Upper lobe of right lung (tissue), 1 donor: Measurements from ENCODE around the gene ABLIM3. TPM values are rescaled to one million over a fixed set of nuclear protein-coding genes. Genes with fewer than 3 reads are reported as not detected.
A peak's percentile ranks its signal among the peaks of the same experiment; 100 is the strongest.

Experiments used
- ATAC-seq: fragments of 200-7000 bp; cut with Tn5 transposase; one replicate; pipeline ENCODE4 v1.9.1; 2020; ENCODE audit warnings: mild to moderate bottlenecking, moderate library complexity
- DNase-seq: peaks from one replicate; pipeline ENCODE4 v3.0.0-alpha.2; 2020
- H3K27ac ChIP-seq: fragments of 200-600 bp; one replicate; pipeline ENCODE4 v1.8.0; 2022
- H3K27me3 ChIP-seq: fragments of 200-600 bp; one replicate; pipeline ENCODE4 v1.8.0; 2022; ENCODE audit warnings: mild to moderate bottlenecking
- H3K36me3 ChIP-seq: fragments of 200-600 bp; one replicate; pipeline ENCODE4 v1.8.0; 2022
- H3K4me1 ChIP-seq: fragments of 200-600 bp; one replicate; pipeline ENCODE4 v1.8.0; 2022
- H3K4me3 ChIP-seq: fragments of 200-600 bp; one replicate; pipeline ENCODE4 v1.8.0; 2022; ENCODE audit warnings: mild to moderate bottlenecking
- H3K9me3 ChIP-seq: fragments of 200-600 bp; one replicate; pipeline ENCODE4 v1.8.0; 2022
- CTCF ChIP-seq: fragments of 200-600 bp; IDR thresholded peaks from one replicate; pipeline ENCODE4 v1.8.0; 2022; ENCODE audit warnings: antibody characterized with exemption
- intact Hi-C: fragments of 100-400 bp; cut with DNase I; formaldehyde crosslinking; loops from one replicate; pipeline ENCODE4 v1.11.0; 2022
- total RNA-seq: library from RNA; stranded (reverse); fragmentation: NEBNext Ultra II Directional; extraction: Animal tissue kit (Norgen Biotek cat#: 25700); gene quantifications from one replicate; pipeline ENCODE4 v1.2.1, GENCODE V29; 2021
- donor health status: DM: no; HTN: yes; CAD: no; lungs with severe emphysema.

Gene ABLIM3
- total RNA-seq, 1 donor from 2014 or later, result 31.9 TPM

- intact Hi-C loops, result no loop called here
- Histone ChIP-seq H3K4me3 (no peak overlapping the region), H3K27me3 (no peaks in the 10 kb centered on the region), H3K36me3 (no peaks in the 10 kb centered on the region), H3K9me3 (no peaks in the 10 kb centered on the region), H3K4me1 (peaks cover 19% of the 10 kb centered on the region), H3K27ac (no peak overlapping the region)
- DNase-seq (no peak), ATAC-seq (peak; percentile 33)
- no peak for TF ChIP-seq CTCF
These were observed 138.4 kb downstream of the ABLIM3 start for GRCh38 chr5:149279661-149280060.

- H3K27ac ChIP-seq, result no peak overlapping the region
These were observed 138.8 kb downstream of the ABLIM3 start for GRCh38 chr5:149280124-149280523.

DNA sequence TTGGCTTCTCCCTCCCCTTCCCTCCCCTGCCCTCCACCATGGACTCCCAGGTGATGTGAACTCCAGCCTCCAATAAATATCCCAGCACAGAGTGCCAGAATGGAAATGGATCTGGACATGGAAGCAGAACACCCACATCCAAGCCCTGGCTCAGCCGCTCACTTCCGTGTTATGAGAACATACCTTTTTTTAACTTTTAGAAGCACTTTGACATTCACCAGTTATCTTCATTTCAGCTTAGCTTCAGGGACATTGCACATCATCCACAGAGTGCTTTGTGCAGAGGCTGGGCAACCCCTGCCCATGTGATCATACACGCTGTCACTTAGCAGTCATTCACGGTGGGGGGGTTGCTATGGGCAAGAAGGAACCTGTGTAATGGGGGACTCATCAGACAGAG is 139.5 kb downstream of the ABLIM3 start:
- ATAC-seq (no peak), DNase-seq (no peak)
- H3K27me3 ChIP-seq, result no peaks in the 10 kb centered on the region
- H3K4me1 ChIP-seq, result peaks cover 23% of the 10 kb centered on the region
- H3K9me3 ChIP-seq, result no peaks in the 10 kb centered on the region
- no peaks in the 10 kb centered on the region for H3K36me3 ChIP-seq
- no peak overlapping the region for H3K4me3 ChIP-seq
- no peak overlapping the region for H3K27ac ChIP-seq
- no peak for TF ChIP-seq CTCF
- intact Hi-C loops, result no loop called here

More at GRCh38 chr5:149280124-149280523, 138.8 kb downstream of the ABLIM3 start:
- H3K4me1 ChIP-seq, result peaks cover 23% of the 10 kb centered on the region
- H3K4me3 ChIP-seq, result no peak overlapping the region
- no peak for TF ChIP-seq CTCF
- ATAC-seq, result no peak
- DNase-seq, result no peak
- no peaks in the 10 kb centered on the region for H3K9me3 ChIP-seq
- no peaks in the 10 kb centered on the region for H3K36me3 ChIP-seq
- H3K27me3 ChIP-seq, result no peaks in the 10 kb centered on the region
- intact Hi-C loops, result no loop called here

DNA sequence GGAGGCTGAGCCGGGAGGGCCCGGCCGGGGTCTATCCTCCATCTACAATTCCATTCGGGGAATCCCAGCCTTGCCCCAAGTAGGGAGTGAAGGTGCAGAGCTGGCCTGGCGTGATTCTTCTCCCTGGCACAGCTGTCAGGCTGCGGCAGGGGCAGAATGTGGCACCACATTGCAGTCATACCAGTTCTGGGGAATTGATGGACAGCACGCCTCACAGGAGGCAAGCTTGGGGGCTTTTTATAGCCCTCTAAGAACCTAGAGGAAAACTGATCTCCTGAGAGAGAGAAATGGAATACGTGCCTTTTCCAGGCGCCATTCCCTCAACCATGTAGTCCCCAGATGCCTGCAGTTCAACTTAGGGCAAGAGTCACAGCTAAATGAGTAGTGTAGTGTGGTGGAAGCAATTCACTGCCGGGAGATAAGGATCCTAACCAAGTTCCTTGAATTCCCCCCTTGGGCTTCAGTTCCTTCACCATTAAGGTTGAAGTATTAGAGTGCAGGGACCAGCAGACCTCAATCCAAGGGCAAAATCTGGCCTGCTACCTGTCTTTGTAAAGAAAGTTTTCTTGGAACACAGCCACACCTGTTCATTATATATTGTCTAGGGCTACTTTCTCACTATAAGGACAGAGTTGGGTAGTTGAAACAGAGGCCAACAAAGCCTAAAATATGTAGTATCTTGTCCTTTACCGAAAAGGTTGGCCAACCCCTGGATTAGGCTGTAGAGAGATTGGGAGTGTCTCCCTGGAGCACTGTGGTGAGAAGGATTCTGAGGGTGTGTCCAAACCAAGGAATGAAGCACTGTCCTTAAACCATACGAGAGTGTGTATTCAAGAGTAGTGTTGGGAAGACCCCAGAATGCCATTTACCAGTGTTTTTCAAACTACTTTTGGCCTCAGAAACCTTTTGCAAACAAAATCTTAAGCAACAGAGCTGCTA is 141.0 kb downstream of the ABLIM3 start:
- peaks cover 23% of the 10 kb centered on the region for H3K4me1 ChIP-seq
- no peak for TF ChIP-seq CTCF
- no peaks in the 10 kb centered on the region for H3K36me3 ChIP-seq
- no peaks in the 10 kb centered on the region for H3K27me3 ChIP-seq
- ATAC-seq, result no peak
- intact Hi-C loops, result no loop called here
- H3K4me3 ChIP-seq, result no peak overlapping the region
- no peaks in the 10 kb centered on the region for H3K9me3 ChIP-seq
- DNase-seq, result no peak
- no peak overlapping the region for H3K27ac ChIP-seq

- Histone ChIP-seq H3K27me3 (no peaks in the 10 kb centered on the region), H3K36me3 (no peaks in the 10 kb centered on the region), H3K27ac (no peak overlapping the region), H3K4me3 (no peak overlapping the region), H3K4me1 (peaks cover 19% of the 10 kb centered on the region), H3K9me3 (no peaks in the 10 kb centered on the region)
- ATAC-seq (no peak), DNase-seq (no peak)
- TF ChIP-seq CTCF, result no peak
- intact Hi-C loops, result no loop called here
These were observed 141.7 kb downstream of the ABLIM3 start for GRCh38 chr5:149282966-149283332.
